Measurements from ENCODE around the gene PTGER2.

The PTGER2 gene

GRCh38 chr14:52305014-52305413 is 9.1 kb upstream of the PTGER2 start:
- WGBS, 2 donors (ENCODE audit: extremely low coverage in 2 of 2, insufficient read length in 2 of 2, insufficient replicate concordance in 1 of 2), result no CpG with 5 or more reads among the region's 6 CpGs
- H3K27ac ChIP-seq (replicated peaks; ENCODE audit: low read length), result no peak overlapping the region
- no peaks in the 10 kb centered on the region for H3K4me1 ChIP-seq (ENCODE audit: control insufficient read depth in 2 of 2, insufficient read depth in 1 of 2, low read depth in 1 of 2, low read length in 2 of 2)
- no peak overlapping the region for H3K23ac ChIP-seq (ENCODE audit: low read depth, low read length, poor library complexity)
- no peak overlapping the region for H3K4ac ChIP-seq (ENCODE audit: low read length)
- H4K91ac ChIP-seq (ENCODE audit: low read depth, low read length, poor library complexity), result no peak overlapping the region
- no peaks in the 10 kb centered on the region for H3K36me3 ChIP-seq (replicated peaks in 1 of 2; ENCODE audit: control insufficient read depth in 2 of 2, insufficient read depth in 2 of 2, low read length in 2 of 2)
- H2AFZ ChIP-seq (ENCODE audit: low read length), result no peak overlapping the region
- H3K27me3 ChIP-seq (ENCODE audit: control insufficient read depth in 3 of 3, insufficient read depth in 3 of 3, low read depth in 1 of 3, low read length in 3 of 3), result peaks cover 0 to 32% (median 0%) of the 10 kb centered on the region in 3 experiments
- H3K4me3 ChIP-seq (ENCODE audit: low read length in 2 of 2), result no peak overlapping the region
- no peak overlapping the region for H3K9ac ChIP-seq (ENCODE audit: low read depth, low read length, poor library complexity)
- no peak overlapping the region for H3K18ac ChIP-seq (ENCODE audit: low read length)
- H2BK5ac ChIP-seq (ENCODE audit: low read length), result no peak overlapping the region
- no peak overlapping the region for H2AK5ac ChIP-seq (ENCODE audit: low read depth, low read length)
- no peak overlapping the region for H2BK12ac ChIP-seq (ENCODE audit: low read length)
- no peak overlapping the region for H2BK15ac ChIP-seq (ENCODE audit: low read length)
- no peak overlapping the region for H3K4me2 ChIP-seq (ENCODE audit: insufficient read depth, low read length, poor library complexity, severe bottlenecking)
- no peak for DNase-seq (ENCODE audit: low spot score)
- no peak overlapping the region for H4K8ac ChIP-seq (ENCODE audit: low read depth, low read length)
- H2BK120ac ChIP-seq (ENCODE audit: low read depth, low read length), result no peak overlapping the region
- H3K9me3 ChIP-seq (replicated peaks in 1 of 2; ENCODE audit: control insufficient read depth in 2 of 2, insufficient read depth in 1 of 2, low read depth in 1 of 2, low read length in 2 of 2), result no peaks in the 10 kb centered on the region
- H3K14ac ChIP-seq (ENCODE audit: low read length), result peak overlapping the region; percentile 58
- no peaks in the 10 kb centered on the region for H3K79me1 ChIP-seq (ENCODE audit: low read depth, low read length)

- H3K4ac ChIP-seq (ENCODE audit: low read length), result no peak overlapping the region
- no peak overlapping the region for H2AK5ac ChIP-seq (ENCODE audit: low read depth, low read length)
- WGBS, 2 donors (ENCODE audit: extremely low coverage in 2 of 2, insufficient read length in 2 of 2, insufficient replicate concordance in 1 of 2), result no CpG with 5 or more reads among the region's 4 CpGs
- H3K79me1 ChIP-seq (ENCODE audit: low read depth, low read length), result no peaks in the 10 kb centered on the region
- no peak overlapping the region for H3K4me3 ChIP-seq (ENCODE audit: low read length in 2 of 2)
- no peaks in the 10 kb centered on the region for H3K4me1 ChIP-seq (ENCODE audit: control insufficient read depth in 2 of 2, insufficient read depth in 1 of 2, low read depth in 1 of 2, low read length in 2 of 2)
- no peak overlapping the region for H3K14ac ChIP-seq (ENCODE audit: low read length)
- H3K4me2 ChIP-seq (ENCODE audit: insufficient read depth, low read length, poor library complexity, severe bottlenecking), result no peak overlapping the region
- H3K9ac ChIP-seq (ENCODE audit: low read depth, low read length, poor library complexity), result no peak overlapping the region
- no peak overlapping the region for H2BK12ac ChIP-seq (ENCODE audit: low read length)
- H3K23ac ChIP-seq (ENCODE audit: low read depth, low read length, poor library complexity), result no peak overlapping the region
- H3K18ac ChIP-seq (ENCODE audit: low read length), result no peak overlapping the region
- H2BK5ac ChIP-seq (ENCODE audit: low read length), result no peak overlapping the region
- DNase-seq (ENCODE audit: low spot score), result no peak
- H4K91ac ChIP-seq (ENCODE audit: low read depth, low read length, poor library complexity), result no peak overlapping the region
- no peak overlapping the region for H2AFZ ChIP-seq (ENCODE audit: low read length)
- H3K27ac ChIP-seq (replicated peaks; ENCODE audit: low read length), result no peak overlapping the region
- H3K27me3 ChIP-seq (ENCODE audit: control insufficient read depth in 3 of 3, insufficient read depth in 3 of 3, low read depth in 1 of 3, low read length in 3 of 3), result peaks cover 0 to 50% (median 3%) of the 10 kb centered on the region in 3 experiments
- no peak overlapping the region for H2BK120ac ChIP-seq (ENCODE audit: low read depth, low read length)
- H2BK15ac ChIP-seq (ENCODE audit: low read length), result no peak overlapping the region
- no peaks in the 10 kb centered on the region for H3K36me3 ChIP-seq (replicated peaks in 1 of 2; ENCODE audit: control insufficient read depth in 2 of 2, insufficient read depth in 2 of 2, low read length in 2 of 2)
- no peak overlapping the region for H4K8ac ChIP-seq (ENCODE audit: low read depth, low read length)
- H3K9me3 ChIP-seq (replicated peaks in 1 of 2; ENCODE audit: control insufficient read depth in 2 of 2, insufficient read depth in 1 of 2, low read depth in 1 of 2, low read length in 2 of 2), result no peaks in the 10 kb centered on the region
These were observed 6.7 kb upstream of the PTGER2 start for GRCh38 chr14:52307376-52307775.

- no peak overlapping the region for H3K4me3 ChIP-seq (ENCODE audit: low read length in 2 of 2)
- no peak overlapping the region for H3K18ac ChIP-seq (ENCODE audit: low read length)
- no peak overlapping the region for H3K4me2 ChIP-seq (ENCODE audit: insufficient read depth, low read length, poor library complexity, severe bottlenecking)
- H2BK5ac ChIP-seq (ENCODE audit: low read length), result no peak overlapping the region
- no peaks in the 10 kb centered on the region for H3K79me1 ChIP-seq (ENCODE audit: low read depth, low read length)
- H3K14ac ChIP-seq (ENCODE audit: low read length), result no peak overlapping the region
- no peak for DNase-seq (ENCODE audit: low spot score)
- no CpG with 5 or more reads among the region's 2 CpGs for WGBS, 2 donors (ENCODE audit: extremely low coverage in 2 of 2, insufficient read length in 2 of 2, insufficient replicate concordance in 1 of 2)
- no peak overlapping the region for H2BK15ac ChIP-seq (ENCODE audit: low read length)
- no peak overlapping the region for H3K4ac ChIP-seq (ENCODE audit: low read length)
- no peak overlapping the region for H3K23ac ChIP-seq (ENCODE audit: low read depth, low read length, poor library complexity)
- H4K91ac ChIP-seq (ENCODE audit: low read depth, low read length, poor library complexity), result no peak overlapping the region
- no peak overlapping the region for H3K9ac ChIP-seq (ENCODE audit: low read depth, low read length, poor library complexity)
- H3K27ac ChIP-seq (replicated peaks; ENCODE audit: low read length), result no peak overlapping the region
- no peak overlapping the region for H4K8ac ChIP-seq (ENCODE audit: low read depth, low read length)
- H3K27me3 ChIP-seq (ENCODE audit: control insufficient read depth in 3 of 3, insufficient read depth in 3 of 3, low read depth in 1 of 3, low read length in 3 of 3), result peaks cover 0 to 55% (median 7%) of the 10 kb centered on the region in 3 experiments
- H2BK120ac ChIP-seq (ENCODE audit: low read depth, low read length), result no peak overlapping the region
- H2AK5ac ChIP-seq (ENCODE audit: low read depth, low read length), result no peak overlapping the region
- no peaks in the 10 kb centered on the region for H3K9me3 ChIP-seq (replicated peaks in 1 of 2; ENCODE audit: control insufficient read depth in 2 of 2, insufficient read depth in 1 of 2, low read depth in 1 of 2, low read length in 2 of 2)
- H2AFZ ChIP-seq (ENCODE audit: low read length), result no peak overlapping the region
- no peaks in the 10 kb centered on the region for H3K36me3 ChIP-seq (replicated peaks in 1 of 2; ENCODE audit: control insufficient read depth in 2 of 2, insufficient read depth in 2 of 2, low read length in 2 of 2)
- H2BK12ac ChIP-seq (ENCODE audit: low read length), result no peak overlapping the region
- H3K4me1 ChIP-seq (ENCODE audit: control insufficient read depth in 2 of 2, insufficient read depth in 1 of 2, low read depth in 1 of 2, low read length in 2 of 2), result no peaks in the 10 kb centered on the region
These were observed 6.2 kb upstream of the PTGER2 start for GRCh38 chr14:52307905-52308304.

DNA sequence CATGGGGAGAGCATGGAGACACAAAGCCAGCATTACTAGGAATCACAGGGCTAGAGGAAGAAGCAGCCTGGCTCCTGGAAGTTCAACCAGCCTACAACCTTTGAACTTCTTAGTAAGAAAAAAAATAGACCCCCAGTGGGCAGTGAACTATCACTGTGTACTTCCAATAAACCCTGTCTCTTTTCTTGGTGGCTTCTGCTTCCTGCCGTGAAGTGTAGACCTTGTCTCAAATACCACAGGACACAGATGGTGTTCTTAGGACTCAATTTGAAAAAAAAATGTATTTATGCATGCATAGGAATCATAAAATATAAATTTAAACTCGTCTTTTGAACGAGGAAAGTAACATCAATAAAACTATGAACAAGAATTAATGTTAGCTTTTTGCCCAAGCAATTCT is 3.6 kb upstream of the PTGER2 start:
- Histone ChIP-seq H3K4me2 (ENCODE audit: insufficient read depth, low read length, poor library complexity, severe bottlenecking) (no peak overlapping the region), H3K14ac (ENCODE audit: low read length) (no peak overlapping the region), H3K36me3 (replicated peaks in 1 of 2; ENCODE audit: control insufficient read depth in 2 of 2, insufficient read depth in 2 of 2, low read length in 2 of 2) (no peaks in the 10 kb centered on the region), H3K27ac (replicated peaks; ENCODE audit: low read length) (no peak overlapping the region), H3K23ac (ENCODE audit: low read depth, low read length, poor library complexity) (no peak overlapping the region), H3K9ac (ENCODE audit: low read depth, low read length, poor library complexity) (no peak overlapping the region), H2AK5ac (ENCODE audit: low read depth, low read length) (no peak overlapping the region), H3K79me1 (ENCODE audit: low read depth, low read length) (no peaks in the 10 kb centered on the region), H2BK5ac (ENCODE audit: low read length) (no peak overlapping the region), H2BK15ac (ENCODE audit: low read length) (no peak overlapping the region), H3K18ac (ENCODE audit: low read length) (no peak overlapping the region), H2AFZ (ENCODE audit: low read length) (no peak overlapping the region), H3K9me3 (replicated peaks in 1 of 2; ENCODE audit: control insufficient read depth in 2 of 2, insufficient read depth in 1 of 2, low read depth in 1 of 2, low read length in 2 of 2) (peaks cover 0 to 1% of the 10 kb centered on the region in 2 donors), H2BK120ac (ENCODE audit: low read depth, low read length) (no peak overlapping the region), H4K91ac (ENCODE audit: low read depth, low read length, poor library complexity) (no peak overlapping the region), H4K8ac (ENCODE audit: low read depth, low read length) (no peak overlapping the region), H3K4ac (ENCODE audit: low read length) (no peak overlapping the region), H3K27me3 (ENCODE audit: control insufficient read depth in 3 of 3, insufficient read depth in 3 of 3, low read depth in 1 of 3, low read length in 3 of 3) (peaks cover 9 to 75% (median 33%) of the 10 kb centered on the region in 3 experiments), H3K4me1 (ENCODE audit: control insufficient read depth in 2 of 2, insufficient read depth in 1 of 2, low read depth in 1 of 2, low read length in 2 of 2) (peaks cover 7% of the 10 kb centered on the region in 2 donors), H3K4me3 (ENCODE audit: low read length in 2 of 2) (no peak overlapping the region), H2BK12ac (ENCODE audit: low read length) (no peak overlapping the region)
- WGBS, 2 donors (ENCODE audit: extremely low coverage in 2 of 2, insufficient read length in 2 of 2, insufficient replicate concordance in 1 of 2), result no CpG with 5 or more reads among the region's 3 CpGs
- DNase-seq (ENCODE audit: low spot score), result no peak
